Fibroblast of skin of scalp (primary cell): ENCODE measurements around the gene SLC7A14.

Source experiments
- DNase-seq: peaks from one replicate; pipeline ENCODE4 v3.0.0-alpha.2; 2013

SLC7A14 gene

DNA sequence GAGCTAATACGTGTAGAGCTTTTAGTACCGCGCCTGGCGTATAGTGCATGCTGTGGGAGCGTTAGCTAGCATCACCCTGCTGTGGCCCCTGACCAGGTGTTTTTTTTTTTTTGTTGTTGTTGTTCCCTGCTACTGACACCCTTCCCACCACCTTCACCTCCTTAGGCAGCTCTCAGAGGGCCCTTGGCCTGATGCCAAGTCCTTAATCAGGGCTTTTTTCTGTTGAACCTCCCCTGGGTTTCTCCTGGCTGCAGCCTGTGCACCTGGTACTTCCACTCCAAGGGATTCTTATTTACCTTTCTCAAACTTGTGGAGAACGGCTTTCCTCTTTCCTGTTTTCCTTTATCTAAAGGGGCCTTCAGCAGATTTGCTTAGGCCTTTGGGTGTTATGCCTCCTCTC is 53.3 kb downstream of the SLC7A14 start:
- no peak for DNase-seq

DNA sequence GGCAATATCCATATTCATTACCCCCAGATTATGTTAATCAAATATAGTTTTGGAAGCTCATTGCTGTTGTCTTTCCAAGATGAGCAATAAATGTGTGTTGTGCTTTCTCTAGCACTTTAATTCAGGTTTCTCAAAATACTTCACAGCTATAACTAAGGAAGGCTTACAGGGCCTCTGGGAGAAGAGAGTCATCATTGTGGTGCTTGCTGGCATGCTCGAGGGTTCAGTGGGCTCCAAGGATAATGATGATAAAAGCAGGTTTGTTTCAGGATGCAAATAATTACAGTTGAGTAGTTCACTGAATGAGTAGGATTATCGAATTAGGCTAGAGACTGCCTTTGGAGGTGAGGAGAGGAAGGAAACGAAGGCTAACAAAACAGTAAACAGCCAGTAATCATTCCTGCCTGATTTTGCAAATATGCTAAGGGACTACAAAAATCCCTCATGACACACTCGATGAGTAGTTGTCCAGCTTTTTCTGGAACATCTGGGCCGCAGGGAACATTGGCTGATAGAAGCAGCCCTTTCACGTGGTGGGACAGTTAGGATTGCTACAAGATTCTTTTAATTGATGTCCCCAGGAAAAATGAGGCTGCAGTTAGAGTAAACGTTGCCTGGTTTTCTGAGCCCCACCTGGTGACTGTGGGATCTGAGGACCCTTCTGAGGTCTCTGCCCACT is 54.1 kb downstream of the SLC7A14 start:
- no peak for DNase-seq

GRCh38 chr3:170531054-170531453 is 54.8 kb downstream of the SLC7A14 start:
- DNase-seq, result no peak

DNA sequence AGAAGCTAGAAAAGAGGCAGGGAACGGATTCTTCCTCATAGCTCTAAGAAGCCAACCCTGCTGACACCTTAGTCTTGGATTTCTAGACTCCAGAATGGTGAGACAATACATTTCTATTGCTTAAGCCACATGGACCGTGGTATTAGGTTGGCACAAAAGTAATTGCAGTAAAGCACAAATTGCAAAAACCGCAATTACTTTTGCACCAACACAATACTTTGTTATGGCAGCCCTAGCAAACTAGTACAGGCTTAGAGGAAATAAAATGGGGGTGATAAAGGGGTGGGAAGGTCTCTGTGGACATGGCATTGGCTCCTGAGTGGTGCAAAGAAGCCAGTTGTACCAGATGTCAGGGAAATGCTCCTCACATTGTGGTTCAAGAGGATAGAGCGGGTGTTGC is 56.0 kb downstream of the SLC7A14 start:
- DNase-seq, result no peak

DNA sequence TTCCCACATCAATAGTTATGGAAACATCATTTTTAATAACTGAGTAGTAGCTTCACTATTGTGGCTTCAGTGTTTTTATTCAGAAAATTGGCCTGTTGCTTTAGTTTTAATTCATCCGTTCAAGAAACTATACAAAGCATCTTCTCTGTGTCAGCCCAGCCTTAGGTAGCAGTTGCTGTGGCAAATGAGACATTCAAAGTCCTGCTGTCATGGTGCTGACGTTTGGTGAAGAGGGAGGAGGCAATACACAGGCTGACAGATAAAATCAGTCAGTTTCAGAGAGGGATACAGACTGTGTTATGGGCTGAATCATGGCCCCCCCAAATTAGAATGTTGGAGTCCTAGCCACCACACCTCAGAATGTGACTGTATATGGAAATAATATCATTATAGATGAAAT is 56.5 kb downstream of the SLC7A14 start:
- DNase-seq, result no peak

DNA sequence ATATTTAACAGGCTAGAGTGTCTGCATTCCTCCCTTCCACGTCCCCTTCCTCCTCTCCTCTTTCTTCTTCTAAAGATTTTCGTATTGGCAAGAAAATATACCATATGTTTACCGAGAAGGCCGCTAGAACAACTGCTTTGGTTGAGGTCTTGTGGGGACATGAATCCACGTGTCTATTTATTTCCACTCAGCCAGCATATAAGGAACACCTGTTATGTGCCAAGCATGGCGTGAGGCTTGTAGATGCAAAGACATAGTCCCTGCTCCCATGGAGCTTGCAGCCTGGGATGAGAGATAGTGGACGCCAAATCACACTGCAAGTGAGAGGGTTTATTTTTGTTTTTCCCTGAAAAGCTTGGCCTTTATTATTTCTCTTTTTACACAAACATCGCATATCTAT is 57.1 kb downstream of the SLC7A14 start:
- DNase-seq, result no peak

DNA sequence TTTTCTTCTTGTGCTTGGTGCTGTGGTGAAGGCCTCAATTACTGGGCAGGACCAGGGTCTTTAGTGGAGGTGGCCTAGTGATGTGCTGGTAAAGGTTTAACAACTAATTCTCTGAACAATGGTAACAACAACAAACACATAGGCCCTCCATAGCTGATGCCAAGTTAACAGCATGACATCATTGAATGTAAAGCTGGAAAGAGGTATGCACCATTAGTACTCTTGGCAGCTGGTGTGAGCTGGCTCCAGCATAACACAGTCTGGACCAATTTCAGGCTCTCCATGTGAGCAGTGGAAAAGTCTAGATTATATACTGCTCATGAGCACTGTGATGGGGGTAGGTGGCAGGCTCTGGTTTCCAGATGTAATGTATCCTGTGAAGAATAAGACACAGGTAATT is 61.8 kb downstream of the SLC7A14 start:
- DNase-seq, result peak; percentile 34

DNA sequence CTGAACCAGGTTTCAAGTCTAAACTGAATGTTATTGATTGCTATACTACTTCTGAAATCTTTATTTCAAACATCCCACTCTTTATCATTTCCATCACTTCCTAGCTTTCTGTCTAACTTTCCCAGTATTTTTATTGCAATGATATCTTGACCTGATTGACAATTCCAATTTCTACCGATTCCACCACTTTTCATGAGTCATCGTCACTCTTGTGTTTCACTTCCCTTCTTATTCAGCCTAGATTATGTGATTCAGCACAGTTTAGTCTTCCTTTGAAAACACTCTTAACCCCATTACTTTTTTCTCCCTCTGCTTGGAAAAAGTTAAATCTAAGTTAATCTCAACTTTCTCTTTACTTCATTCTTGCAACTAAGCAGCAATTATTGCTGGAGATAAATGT is 62.6 kb downstream of the SLC7A14 start:
- peak; percentile 13 for DNase-seq

DNA sequence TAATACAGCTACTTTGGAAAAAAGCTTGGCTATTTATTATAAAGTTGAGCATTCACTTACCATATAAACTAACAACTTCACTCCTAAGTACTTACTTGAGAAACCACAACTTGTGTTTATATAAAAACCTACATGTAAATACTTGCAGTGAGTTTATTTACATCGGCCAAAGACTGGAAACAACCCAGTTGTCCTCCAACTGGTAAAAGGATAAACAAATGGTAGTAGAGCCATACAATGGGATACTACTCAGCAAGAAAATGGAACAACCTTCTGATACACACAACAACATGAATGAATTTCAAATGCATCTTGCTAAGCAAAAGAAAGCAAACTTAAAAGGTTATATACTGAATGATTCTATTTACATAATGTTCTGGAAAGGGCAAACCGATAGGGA is 63.7 kb downstream of the SLC7A14 start:
- DNase-seq, result no peak

GRCh38 chr3:170520996-170521395 is 64.9 kb downstream of the SLC7A14 start:
- DNase-seq, result peak; percentile 44

- no peak for DNase-seq
These were observed 68.5 kb downstream of the SLC7A14 start for GRCh38 chr3:170517242-170517945.

GRCh38 chr3:170513642-170514041 is 72.2 kb downstream of the SLC7A14 start:
- DNase-seq, result no peak

DNA sequence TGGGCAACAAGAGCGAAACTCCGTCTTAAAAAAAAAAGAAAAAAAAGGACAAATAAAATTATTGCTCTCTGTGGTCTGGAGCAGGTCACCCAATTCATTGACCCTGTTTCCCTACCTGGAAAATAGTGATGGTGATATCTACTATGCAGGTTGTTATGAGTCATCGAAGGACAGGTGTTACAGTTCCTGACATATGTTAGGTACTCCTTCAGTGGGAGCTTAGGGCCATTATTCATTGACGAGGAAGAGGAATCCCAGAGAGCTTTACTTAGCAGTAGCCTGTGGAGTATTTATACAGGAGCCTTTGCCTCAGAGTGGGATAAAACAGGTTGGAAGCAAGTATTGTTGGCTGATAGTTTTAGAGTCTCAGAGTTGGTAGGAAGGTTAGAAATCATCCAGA is 74.5 kb downstream of the SLC7A14 start:
- DNase-seq, result no peak

- no peak for DNase-seq
These were observed 77.0 kb downstream of the SLC7A14 start for GRCh38 chr3:170508839-170509238.

DNA sequence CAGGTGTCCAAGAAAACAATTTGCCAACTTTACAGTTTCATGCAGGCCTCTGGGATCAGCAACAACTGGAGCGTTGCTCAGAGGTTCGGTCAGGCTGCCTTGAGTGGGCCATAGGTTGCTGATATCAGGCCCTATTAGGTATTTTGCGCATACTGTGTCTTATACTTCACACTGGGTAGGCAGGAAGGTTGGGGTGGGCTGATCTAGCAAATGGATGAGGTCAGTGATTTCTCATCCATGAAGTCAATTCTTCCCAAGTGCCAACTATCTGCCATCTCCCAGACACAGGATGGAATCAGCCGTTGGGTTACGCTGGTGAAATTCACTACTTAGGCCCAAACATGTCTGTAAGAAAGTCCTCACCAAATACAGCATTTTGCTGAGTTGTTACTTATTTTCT is 77.6 kb downstream of the SLC7A14 start:
- DNase-seq, result no peak

DNA sequence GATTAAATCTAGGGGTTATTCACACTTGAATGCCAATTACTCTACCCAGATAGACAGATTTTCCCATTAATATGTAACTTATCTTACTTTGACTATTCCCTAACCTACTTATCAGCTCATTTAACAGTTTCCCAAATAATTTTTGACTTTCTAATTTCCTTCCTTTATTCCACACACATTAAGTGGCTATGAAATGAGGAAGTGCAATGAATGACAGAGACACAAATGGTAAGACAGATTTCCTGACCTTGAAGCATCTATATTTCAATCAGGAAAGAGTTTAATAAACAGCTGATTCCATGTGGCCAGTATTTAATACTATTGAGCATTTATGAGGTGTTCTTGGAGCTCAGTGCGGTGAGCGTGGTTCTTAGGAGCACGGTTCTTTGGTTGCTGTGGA is 78.8 kb downstream of the SLC7A14 start:
- DNase-seq, result no peak

DNA sequence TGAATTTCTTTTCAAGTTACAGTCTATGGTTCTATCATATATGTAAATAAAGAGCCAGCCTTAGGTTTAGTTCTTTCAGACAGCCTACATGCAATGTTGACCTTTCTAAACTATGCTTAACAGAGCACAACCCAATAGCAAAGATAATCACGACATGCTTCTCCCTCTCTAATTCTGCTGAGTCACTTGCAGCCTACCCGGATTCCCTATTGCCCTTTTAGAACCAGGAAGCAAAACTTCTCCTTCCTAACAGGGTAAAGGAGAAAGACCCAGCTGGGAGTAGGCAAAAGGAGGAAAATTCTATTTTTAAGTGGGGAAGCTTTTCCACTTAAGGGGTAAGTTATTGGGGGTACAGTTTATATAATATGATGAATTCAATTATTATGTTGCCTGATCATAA is 79.3 kb downstream of the SLC7A14 start:
- peak; percentile 64 for DNase-seq

DNA sequence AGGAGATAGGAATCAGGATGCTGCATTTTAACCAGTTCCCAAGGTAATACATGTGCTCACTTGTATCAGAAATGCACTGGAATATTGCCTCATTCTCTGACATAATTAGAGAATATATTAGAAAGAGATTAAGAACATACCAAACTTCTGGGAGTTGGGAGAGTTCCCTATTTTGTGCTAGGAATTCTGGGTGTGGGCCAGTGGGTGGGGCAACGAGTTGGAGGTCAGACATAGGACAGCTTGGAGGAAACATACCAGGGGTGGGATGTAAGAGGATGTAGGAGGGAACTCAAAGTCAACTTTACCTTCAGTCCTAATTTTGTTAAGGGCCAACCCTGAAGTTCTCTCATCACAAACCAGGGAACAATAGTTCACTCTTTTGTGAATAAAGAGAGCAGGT is 83.6 kb downstream of the SLC7A14 start:
- DNase-seq, result peak; percentile 51

DNA sequence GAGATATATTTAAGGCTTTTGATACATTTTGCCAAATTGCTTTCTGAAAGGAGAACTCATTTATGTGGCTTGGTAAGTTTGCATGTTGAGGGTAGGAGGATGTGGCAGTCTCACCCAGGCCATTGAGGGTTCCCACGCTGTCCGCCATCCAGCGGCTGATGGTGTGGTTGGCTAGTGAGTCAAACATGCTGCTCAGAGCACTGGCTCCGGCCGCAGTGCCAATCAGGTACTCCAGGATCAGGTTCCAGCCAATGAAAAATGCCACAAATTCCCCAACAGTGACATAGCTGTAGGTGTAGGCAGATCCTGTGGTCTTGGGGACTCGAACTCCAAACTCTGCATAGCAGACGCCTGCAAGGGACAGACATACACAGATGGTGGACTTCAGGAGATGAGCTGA is 84.9 kb downstream of the SLC7A14 start:
- DNase-seq, result no peak

GRCh38 chr3:170500462-170500861 is 85.4 kb downstream of the SLC7A14 start:
- DNase-seq, result no peak

DNA sequence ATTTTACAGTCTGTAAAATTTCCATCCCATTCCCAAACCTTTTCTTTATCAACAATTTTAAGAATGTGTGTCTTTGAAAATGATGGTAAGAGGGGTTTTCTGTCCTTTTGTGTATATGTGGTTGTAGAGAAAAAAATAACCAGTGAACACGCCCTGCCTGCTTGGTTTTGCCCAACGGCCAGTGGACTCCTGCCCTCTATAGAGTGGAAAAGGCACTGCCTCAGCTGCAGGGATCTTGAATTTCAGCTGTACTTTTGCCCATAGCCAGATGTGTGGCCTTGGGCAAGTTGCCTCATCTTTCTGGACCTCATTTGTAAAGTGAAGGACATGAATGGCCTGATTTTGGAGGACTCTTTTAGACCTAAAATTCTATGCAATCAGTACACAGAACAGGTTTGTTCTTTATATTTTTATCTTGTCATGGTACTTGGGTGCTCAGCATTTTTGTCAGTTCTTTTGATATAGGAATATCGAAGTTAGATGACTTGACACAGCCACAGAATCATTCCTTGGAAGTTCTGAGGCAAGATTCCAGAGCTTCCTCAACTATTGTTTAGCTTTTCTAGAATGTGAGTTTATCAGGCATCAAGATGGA is 86.2 kb downstream of the SLC7A14 start:
- peak; percentile 48 for DNase-seq

GRCh38 chr3:170497207-170498095 is 88.4 kb downstream of the SLC7A14 start:
- no peak for DNase-seq

GRCh38 chr3:170496868-170497140 is 89.1 kb downstream of the SLC7A14 start:
- no peak for DNase-seq
